A549 (cell line): Measurements from ENCODE around the gene SMIM28.

Experiments used
- BCL3 ChIP-seq: fragments of >200 bp; sonication (Bioruptor Twin); formaldehyde crosslinking; IDR thresholded peaks from 3 replicates; pipeline ENCODE4 v1.6.1; 2016
- CHD4 ChIP-seq: fragments of 200-600 bp; sonication (generic); IDR thresholded peaks from 2 replicates; pipeline ENCODE4 v1.6.1; 2016; ENCODE audit warnings: antibody characterized with exemption, mild to moderate bottlenecking, borderline replicate concordance
- CTCF ChIP-seq: fragments of >200 bp; sonication (Bioruptor Twin); formaldehyde crosslinking; IDR thresholded peaks from 3 replicates; pipeline ENCODE4 v1.5.1; 2016
- EP300 ChIP-seq, 2 experiments: fragments of >200 bp; sonication (Bioruptor Twin); formaldehyde crosslinking; IDR thresholded peaks; 2 replicates in 1 of 2; 3 replicates in 1 of 2; pipeline ENCODE4 v1.6.1; 2016 to 2017
- JUNB ChIP-seq: fragments of >200 bp; sonication (Bioruptor Twin); formaldehyde crosslinking; IDR thresholded peaks from 2 replicates; pipeline ENCODE4 v1.6.1; 2016
- POLR2A ChIP-seq: IDR thresholded peaks from 2 replicates; pipeline ENCODE4 v1.6.1; 2012; ENCODE audit warnings: mild to moderate bottlenecking, low read length
- ZSCAN20 ChIP-seq: fragments of 250-450 bp; sonication (Bioruptor Pico); IDR thresholded peaks from 2 replicates; pipeline ENCODE4 v1.8.0; 2022; ENCODE audit warnings: mild to moderate bottlenecking, moderate library complexity

- TF ChIP-seq JUNB (no peak), CTCF (no peak), POLR2A (no peak), ZSCAN20 (CRISPR knock-in tag) (no peak), BCL3 (no peak), CHD4 (no peak), EP300 (IDR thresholded peaks at IDR 0.05) (no peak)
Measured at GRCh38 chr6:138349891-138350290, 27.8 kb upstream of the SMIM28 start.
